Adrenal gland (tissue), 12 donors: Measurements from ENCODE around the gene C5orf15. TPM values are rescaled to one million over a fixed set of nuclear protein-coding genes. Genes with fewer than 3 reads are reported as not detected.

Experiments
- DNase-seq, 7 donors: peaks; one replicate each; pipeline ENCODE4 v3.0.0-alpha.2; 2019 to 2020
- H3K27ac ChIP-seq, 5 donors: fragments of 200-600 bp; sonication (generic) in 4 of 5; 1 replicate in 3 of 5; 2 replicates in 2 of 5; pipeline versions ENCODE4 v1.5.1 to v1.8.0; 2016 to 2020; ENCODE audit warnings: mild to moderate bottlenecking in 1 of 5
- H3K27me3 ChIP-seq: fragments of 200-600 bp; 2 replicates; pipeline ENCODE4 v1.8.0; 2021
- H3K36me3 ChIP-seq, 2 donors: fragments of 200-600 bp; replicated peaks in 1 of 2; 1 replicate in 1 of 2; 2 replicates in 1 of 2; pipeline versions ENCODE4 v1.5.1 to v1.8.0; 2018 to 2022
- H3K4me1 ChIP-seq, 2 donors: fragments of 200-600 bp; replicated peaks in 1 of 2; 1 replicate in 1 of 2; 2 replicates in 1 of 2; pipeline versions ENCODE4 v1.5.1 to v1.8.0; 2018 to 2021
- H3K4me3 ChIP-seq, 4 donors: fragments of 200-600 bp; sonication (generic) in 3 of 4; one replicate each; pipeline ENCODE4 v1.5.1; 2016 to 2018
- H3K9me3 ChIP-seq, 3 donors: fragments of 200-600 bp; sonication (generic) in 1 of 3; replicated peaks in 1 of 3; 1 replicate in 2 of 3; 2 replicates in 1 of 3; pipeline versions ENCODE4 v1.5.1 to v1.8.0; 2016 to 2021
- CTCF ChIP-seq, 6 experiments: fragments of 450-650 bp in 4 of 6; fragments of 200-600 bp in 2 of 6; sonication (generic) in 1 of 6; IDR thresholded peaks; 1 replicate in 5 of 6; 2 replicates in 1 of 6; pipeline versions ENCODE4 v1.5.1 to v1.8.0; 2016 to 2021; ENCODE audit warnings: antibody characterized with exemption in 6 of 6, mild to moderate bottlenecking in 2 of 6, moderate library complexity in 1 of 6
- POLR2A ChIP-seq, 2 donors: fragments of 450-650 bp; IDR thresholded peaks; one replicate each; pipeline ENCODE4 v1.6.1; 2017; ENCODE audit warnings: antibody characterized with exemption in 2 of 2, mild to moderate bottlenecking in 2 of 2, moderate library complexity in 1 of 2
- WGBS, 4 donors: extraction: QIAGEN DNeasy Blood & Tissue Kit in 2 of 4; methylation state at CpG; one replicate each; pipeline versions ENCODE4 v1.1.5 to v1.1.7; 2013 to 2017; 5-methylcytosine and 5-hydroxymethylcytosine counted together
- intact Hi-C, 2 donors: fragments of 100-400 bp; cut with DNase I; formaldehyde crosslinking; loops; one replicate each; pipeline versions ENCODE4 v1.14.1 to v1.15.0; 2022 to 2023
- polyA plus RNA-seq, 3 donors: library from polyadenylated mRNA; stranded (reverse); fragments of 200-250 nt in 2 of 3; fragments of 350-450 nt in 1 of 3; fragmentation: Illumina TruSeq in 1 of 3; extraction: RNeasy Lipid Tissue Mini Kit (QIAGEN cat#74804) in 1 of 3; gene quantifications; one replicate each; pipeline ENCODE4 v1.2.3, GENCODE V29; 2013 to 2014
- total RNA-seq, 9 donors: library from RNA; depleted of rRNA in 4 of 9; stranded (reverse); fragments of >200 nt in 4 of 9; fragments of 120-200 nt in 1 of 9; fragmentation: NEBNext Ultra II Directional in 1 of 9; extraction: Animal tissue kit (Norgen Biotek cat#: 25700) in 1 of 9; gene quantifications; one replicate each; pipeline versions ENCODE4 v1.1.0 to v1.2.4, GENCODE V29; 2013 to 2023
- donor health status: healthy with polysubstance abuse.
- donor health status: Bipolar disorder and iron deficiency.
- donor health status: DM: yes; HTN: yes; CAD: no.
- donor health status: DM: no; HTN: no; CAD: no.
- donor health status: DM: no; HTN: no; CAD: no.
- donor health status: DM: yes; HTN: yes; CAD: no.

C5orf15 gene
- total and polyA plus RNA-seq, 12 donors = 16.7 to 90.1 (median 53.7) TPM

GRCh38 chr5:133919148-133920136 is 49.0 kb downstream of the C5orf15 start:
- Histone ChIP-seq H3K9me3 (no peaks in the 10 kb centered on the region), H3K4me1 (no peaks in the 10 kb centered on the region), H3K36me3 (no peaks in the 10 kb centered on the region), H3K27ac (no peak overlapping the region), H3K27me3 (no peaks in the 10 kb centered on the region), H3K4me3 (no peak overlapping the region)
- 91 to 93% (median 91%) methylated on average over 14 to 16 of the region's 16 CpGs for WGBS, 4 donors
- DNase-seq = no peak
- intact Hi-C loops = no loop called here
- TF ChIP-seq CTCF (IDR thresholded peaks at IDR 0.05) (no peak), POLR2A (IDR thresholded peaks at IDR 0.05) (no peak)

GRCh38 chr5:133918731-133919130 is 49.7 kb downstream of the C5orf15 start:
- no peak overlapping the region for H3K4me3 ChIP-seq
- H3K36me3 ChIP-seq = no peaks in the 10 kb centered on the region
- no peak overlapping the region for H3K27ac ChIP-seq
- no peaks in the 10 kb centered on the region for H3K27me3 ChIP-seq
- 83 to 95% (median 91%) methylated on average over 2 to 10 of the region's 10 CpGs for WGBS, 4 donors
- H3K9me3 ChIP-seq = no peaks in the 10 kb centered on the region
- DNase-seq = no peak
- intact Hi-C loops = no loop called here
- TF ChIP-seq CTCF (IDR thresholded peaks at IDR 0.05) = no peak
- no peak for TF ChIP-seq POLR2A (IDR thresholded peaks at IDR 0.05)
- no peaks in the 10 kb centered on the region for H3K4me1 ChIP-seq

GRCh38 chr5:133918316-133918715 is 50.1 kb downstream of the C5orf15 start:
- Histone ChIP-seq H3K36me3 (no peaks in the 10 kb centered on the region), H3K9me3 (no peaks in the 10 kb centered on the region), H3K27ac (no peak overlapping the region), H3K27me3 (no peaks in the 10 kb centered on the region), H3K4me1 (no peaks in the 10 kb centered on the region), H3K4me3 (no peak overlapping the region)
- no peak for TF ChIP-seq CTCF (IDR thresholded peaks at IDR 0.05)
- TF ChIP-seq POLR2A (IDR thresholded peaks at IDR 0.05) = no peak
- 67 to 79% (median 76%) methylated on average over 6 to 10 of the region's 10 CpGs for WGBS, 4 donors
- DNase-seq = no peak
- intact Hi-C loops = no loop called here

GRCh38 chr5:133917785-133918184 is 50.6 kb downstream of the C5orf15 start:
- intact Hi-C loops = no loop called here
- H3K4me1 ChIP-seq = no peaks in the 10 kb centered on the region
- no peak for DNase-seq
- H3K27ac ChIP-seq = no peak overlapping the region
- no peak overlapping the region for H3K4me3 ChIP-seq
- no peaks in the 10 kb centered on the region for H3K36me3 ChIP-seq
- WGBS, 4 donors = 88 to 98% (median 94%) methylated on average over 7 of the region's 7 CpGs
- TF ChIP-seq POLR2A (IDR thresholded peaks at IDR 0.05) (no peak), CTCF (IDR thresholded peaks at IDR 0.05) (no peak)
- no peaks in the 10 kb centered on the region for H3K27me3 ChIP-seq
- no peaks in the 10 kb centered on the region for H3K9me3 ChIP-seq
